ENCODE results near the gene APBA1.

Gene APBA1

DNA sequence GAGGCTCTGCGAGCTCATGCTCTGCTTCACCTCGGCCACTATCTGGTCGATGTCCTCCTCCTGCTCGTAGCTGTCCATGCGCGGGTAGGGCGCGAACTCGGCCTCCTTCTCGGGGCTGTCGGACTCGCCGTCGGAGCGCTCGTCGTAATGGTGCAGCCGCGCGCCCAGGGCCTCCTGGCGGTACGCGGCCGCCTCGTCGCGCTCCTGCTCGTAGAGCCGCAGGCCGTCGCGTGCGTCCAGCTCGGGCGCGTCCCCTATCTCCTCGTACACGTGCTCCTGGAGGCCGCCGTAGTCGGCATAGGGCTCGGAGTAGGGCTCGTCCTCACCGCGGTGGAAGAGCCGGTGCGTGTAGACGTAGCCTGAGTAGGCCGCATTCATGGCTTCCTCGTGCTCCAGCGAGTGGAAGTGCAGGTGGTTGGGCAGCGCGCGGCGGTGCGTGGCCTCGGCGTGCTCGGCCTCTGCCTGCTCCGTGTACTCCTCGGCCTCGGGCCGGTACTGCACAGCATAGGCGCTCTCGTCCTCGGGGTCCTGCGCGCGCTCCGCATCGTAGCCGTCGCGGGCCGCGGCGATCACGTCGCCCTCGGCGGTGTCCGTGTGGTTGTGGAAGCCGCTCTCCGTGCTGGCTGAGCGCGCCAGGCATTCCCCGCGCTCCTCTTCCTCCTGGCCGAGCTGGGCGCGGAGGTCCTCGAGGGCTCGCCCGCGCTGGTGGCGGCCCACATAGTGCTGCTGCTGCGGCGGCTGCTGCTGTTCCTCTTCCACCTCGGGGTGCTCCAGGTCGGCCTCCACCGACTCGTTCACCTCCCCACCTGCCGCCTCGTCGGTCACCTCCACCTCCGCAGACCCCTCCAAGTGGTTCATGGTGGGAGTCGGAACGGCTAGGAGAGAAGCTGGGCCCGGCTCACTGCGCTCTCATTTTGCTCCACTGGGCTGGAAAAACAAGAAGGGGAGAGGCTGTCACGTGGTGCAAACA is 155.5 kb downstream of the APBA1 start:
- no peak for DNase-seq

DNA sequence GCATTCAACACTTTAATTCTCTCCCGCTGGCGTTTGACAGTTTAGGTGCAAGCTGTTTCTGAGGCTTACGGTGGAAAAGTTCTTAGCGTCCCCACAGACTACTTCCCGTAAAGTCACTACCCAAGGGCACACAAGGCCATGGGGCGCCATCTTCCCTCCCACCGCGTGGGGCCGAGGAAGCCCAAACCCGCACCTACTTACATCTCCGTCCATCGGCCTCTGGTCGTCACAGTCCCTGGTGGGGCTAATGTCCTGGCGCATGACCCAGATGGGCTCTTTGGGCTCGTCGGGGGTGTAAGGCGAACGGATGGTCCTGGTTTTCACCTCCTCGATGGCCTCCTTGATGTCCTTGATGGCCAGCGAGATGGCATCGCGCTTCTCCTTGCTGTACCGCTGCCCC is 156.4 kb downstream of the APBA1 start:
- no peak for DNase-seq

DNA sequence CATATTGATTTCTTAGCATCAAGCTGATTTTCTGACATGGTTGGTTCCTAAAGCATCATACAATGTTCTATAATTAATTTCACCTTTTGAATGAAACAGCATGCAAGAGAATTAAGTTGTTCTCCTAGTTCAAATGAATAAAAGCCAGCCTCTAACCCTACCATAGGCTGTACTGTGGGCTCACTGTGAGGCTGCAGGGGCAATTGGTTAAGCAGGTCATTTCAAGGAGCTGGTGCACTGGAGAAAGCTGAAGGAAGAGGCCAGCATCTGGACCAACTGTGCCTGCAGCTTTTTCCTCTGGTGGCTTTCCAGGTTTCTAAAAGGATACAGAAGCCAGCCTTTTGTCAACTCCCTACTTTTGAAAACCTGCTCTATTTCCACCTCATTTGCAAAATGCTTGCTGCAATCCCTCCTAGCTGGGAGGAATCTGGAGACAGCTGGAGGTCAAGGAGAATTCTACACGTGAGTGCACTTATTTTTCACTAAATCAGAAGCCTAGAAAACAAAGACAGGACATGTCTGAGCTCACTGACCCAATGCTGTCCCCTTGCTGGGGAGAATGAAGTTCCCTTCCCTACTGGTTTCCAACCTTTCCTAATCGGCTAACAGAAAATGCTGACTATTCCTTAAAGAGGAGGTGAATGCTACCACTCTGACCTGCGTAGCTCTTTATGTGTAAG is 158.9 kb downstream of the APBA1 start:
- DNase-seq, result no peak

DNA sequence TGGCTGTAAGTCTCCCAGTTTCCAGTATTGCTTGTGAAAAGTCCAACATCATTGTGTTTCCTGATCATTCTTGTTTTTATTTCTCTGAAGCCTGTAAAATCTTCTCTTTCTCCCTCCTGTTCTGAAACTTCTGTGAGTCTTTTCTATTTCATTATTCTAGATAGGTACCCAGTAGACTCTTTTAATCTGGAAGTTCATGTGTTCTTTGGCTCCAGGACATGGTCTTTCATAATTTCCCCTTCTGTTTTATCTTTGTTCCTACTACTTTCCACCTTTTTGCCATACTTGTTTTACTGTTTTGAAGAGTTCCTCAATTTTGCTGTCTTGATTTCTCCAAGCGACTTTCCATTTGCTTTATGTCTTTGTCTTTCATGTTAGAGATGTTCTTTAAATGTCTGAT is 168.1 kb downstream of the APBA1 start:
- DNase-seq, result no peak

DNA sequence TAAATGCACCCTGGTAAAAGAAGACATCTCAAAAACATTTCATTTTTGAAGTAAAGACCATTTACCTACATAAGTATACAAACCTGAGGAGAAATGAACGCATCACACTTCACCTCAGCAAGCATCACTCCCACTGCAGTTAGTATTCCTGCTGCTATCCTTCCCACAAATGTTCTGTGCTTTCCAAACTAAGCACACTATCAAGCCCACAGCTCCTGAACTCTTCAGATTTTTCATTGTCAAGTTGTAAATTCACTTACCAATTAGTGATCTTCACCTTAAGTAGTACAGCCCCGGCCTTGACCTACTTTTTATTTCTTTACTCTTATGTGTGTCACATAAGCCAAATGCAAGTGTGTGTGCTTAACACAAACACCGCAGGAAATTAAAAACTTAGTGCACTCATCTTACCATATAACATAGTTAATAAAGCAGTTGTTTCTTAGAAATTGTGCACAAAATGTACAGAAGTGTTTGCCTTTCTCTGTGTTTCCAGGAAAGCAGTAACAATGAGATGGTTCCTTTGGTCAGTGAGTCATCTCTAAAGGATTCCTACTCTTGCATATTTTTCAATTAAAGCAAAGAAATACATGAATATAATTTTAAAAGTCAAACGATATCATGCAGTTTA is 169.4 kb downstream of the APBA1 start:
- DNase-seq, result no peak

DNA sequence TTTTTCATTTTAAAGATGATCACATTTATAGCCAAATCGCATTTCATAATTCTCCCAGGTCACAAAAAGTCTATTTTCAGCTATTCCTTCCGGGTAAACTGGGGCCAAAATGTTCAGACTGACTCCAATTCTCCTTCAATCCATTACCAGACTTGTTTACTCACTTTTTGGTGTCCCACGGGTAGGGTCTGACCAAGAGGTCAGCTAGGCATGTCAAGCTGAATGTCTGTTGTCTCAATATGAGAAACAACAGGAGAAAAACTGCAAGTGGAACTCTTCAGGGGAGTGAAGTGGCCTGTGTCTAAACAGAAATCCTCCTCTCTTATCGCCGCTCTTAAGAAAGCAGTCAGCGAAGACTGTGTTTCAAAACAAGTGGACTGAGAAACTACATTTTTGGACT is 171.3 kb downstream of the APBA1 start:
- DNase-seq, result no peak

DNA sequence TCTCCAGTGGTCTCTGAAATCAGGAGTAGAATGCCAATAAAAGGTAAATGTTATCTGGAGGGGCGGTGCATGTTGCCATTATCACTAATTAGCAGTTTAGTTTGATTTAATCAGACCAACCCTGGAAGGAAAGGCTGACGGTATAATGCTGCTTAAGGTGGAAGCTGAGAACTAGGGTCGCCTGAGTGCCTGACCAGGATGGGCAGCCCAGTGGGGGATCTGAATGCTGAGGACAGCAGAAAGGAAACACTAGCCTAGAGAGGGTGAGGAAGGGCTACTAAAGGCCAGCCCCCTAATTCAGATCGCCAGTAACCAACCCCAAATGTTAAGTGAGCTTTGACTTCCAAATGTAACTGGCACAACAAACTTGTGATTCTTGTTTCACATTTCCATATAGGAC is 172.2 kb downstream of the APBA1 start:
- no peak for DNase-seq

DNA sequence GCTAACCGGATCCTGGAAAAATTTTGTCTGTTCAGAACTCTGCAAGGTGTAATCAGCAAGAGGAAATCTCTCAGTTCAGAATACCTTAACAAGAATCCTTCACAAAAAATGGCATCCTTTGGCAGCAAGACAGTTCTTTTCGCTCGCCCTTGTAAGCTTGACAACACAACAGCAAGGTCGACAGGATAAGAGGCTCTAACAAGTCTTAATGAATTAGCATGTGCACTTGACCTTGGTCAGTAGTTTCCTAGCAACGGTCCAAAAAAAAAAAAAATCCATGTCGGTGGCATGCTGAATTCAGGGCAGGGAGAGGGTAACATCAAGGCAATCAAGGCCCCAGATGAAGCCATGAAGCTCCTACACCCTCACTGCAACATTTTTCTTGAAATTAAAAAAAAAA is 172.8 kb downstream of the APBA1 start:
- DNase-seq, result no peak

DNA sequence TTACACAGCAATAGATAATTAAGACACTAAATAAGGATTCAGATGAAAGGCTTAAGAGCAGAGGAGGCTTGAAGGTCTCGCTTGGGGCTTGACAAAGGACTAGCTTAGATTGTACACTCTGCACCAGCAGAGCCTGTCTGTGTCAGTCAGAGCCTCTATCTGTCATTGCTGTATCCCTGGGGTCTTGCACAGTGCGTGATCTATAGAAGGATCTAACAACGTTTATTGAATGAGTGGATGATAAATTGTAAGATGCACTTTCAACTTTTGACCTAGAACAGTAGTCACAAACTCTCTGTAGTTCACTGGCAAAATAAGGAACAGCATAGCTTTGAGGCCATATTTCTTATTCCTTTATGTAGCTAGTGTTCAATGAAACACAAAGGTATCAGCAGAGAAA is 173.7 kb downstream of the APBA1 start:
- no peak for DNase-seq

DNA sequence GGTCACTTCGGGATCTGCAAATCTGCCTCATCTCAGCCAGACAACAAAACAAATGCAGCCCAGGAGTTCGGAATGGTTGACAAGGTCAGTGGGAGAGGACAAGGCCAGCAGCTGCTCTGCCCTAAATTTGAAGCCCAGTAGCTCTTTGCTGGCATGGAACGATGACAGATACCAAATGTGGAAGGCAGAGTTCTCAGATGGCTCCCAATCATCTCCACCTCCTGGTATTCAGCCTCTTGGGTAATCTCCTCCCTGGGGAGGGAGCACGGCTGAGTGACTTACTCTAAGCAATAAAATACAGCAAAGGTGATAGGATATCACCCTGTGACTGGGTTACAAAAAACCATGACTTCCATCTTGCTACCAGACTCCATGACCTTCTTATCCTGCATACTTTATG is 174.4 kb downstream of the APBA1 start:
- no peak for DNase-seq

DNA sequence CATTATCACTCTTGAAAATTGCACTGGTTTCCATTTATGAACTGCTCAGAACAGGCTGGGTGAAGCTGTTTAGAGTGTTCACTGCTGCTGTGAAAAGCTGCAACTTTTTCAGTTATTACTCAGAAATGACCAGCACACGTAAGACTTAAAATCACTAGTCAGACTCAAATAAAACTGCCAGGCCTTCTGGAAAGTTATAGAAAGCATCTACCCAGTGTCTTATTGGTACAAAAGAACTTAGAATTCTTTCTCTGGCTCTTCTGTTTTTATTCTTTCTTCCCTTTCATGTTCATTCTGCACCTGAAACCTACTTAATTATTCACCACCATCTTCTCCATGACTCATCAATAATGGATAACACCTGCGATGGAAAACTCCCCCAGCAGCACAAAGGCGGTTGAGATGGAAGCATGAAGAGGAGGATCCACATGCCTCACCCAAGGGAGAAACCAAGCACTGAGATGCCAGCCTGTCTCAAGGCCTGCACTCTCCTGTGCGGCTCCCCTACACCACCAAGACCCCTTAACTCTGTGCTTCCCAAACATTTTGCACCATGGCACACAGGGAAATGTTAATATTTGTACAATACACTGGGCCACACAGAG is 175.2 kb downstream of the APBA1 start:
- DNase-seq, result no peak

DNA sequence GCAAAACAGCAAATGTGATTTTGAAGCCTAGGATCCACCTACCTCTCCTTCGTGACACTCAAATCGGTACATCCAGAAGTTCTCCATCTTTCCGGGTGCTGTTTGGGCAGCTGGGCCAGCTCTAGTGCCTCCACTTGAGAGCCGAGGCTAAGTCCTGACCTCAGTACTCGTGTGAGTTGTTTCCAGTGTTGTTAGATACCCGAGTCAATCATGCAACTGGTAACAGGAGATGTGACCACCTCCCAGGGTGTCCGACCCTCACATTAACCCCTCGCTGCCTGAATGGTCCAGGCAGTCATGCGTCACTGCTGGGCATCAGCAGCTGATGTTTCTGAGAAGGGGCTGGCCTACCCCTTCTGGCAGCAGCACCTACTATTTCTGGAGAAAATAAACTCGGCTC is 176.9 kb downstream of the APBA1 start:
- no peak for DNase-seq

DNA sequence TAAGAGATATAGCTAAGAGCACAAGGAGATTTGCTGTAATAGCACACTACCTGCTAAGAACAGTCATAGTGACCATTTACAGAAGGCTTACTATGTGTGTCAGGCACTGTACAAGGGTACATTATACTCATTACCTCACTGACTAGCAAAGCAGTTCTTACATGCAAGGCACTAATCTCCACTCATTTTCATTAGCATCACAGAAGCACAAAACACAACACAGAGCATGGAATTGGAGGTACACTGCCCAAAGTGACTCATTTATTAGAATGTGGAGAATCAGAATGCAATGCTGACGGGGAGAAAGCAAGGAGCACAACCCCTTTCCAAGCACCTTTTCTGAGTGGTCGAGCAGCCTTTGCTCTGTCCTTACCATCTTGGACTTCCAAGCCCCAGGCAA is 177.4 kb downstream of the APBA1 start:
- no peak for DNase-seq

DNA sequence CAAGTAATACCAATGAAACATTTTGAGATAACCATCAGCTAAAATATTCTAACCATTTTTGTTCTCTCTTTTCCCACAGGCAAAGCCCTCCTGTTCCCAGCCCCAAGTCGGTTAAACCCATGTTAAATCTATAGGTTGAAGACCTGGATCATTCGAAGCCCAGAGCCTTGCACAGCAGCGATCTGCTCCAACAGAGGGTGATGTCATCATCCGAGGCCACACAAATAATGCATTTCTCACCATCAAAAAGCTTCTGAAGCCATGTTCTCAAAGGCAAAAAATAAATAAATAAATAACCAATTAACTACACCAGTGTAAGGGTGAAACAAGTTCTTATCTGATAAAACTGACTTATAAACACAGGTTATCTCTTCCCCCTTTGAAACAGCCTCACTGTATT is 178.0 kb downstream of the APBA1 start:
- DNase-seq, result no peak

DNA sequence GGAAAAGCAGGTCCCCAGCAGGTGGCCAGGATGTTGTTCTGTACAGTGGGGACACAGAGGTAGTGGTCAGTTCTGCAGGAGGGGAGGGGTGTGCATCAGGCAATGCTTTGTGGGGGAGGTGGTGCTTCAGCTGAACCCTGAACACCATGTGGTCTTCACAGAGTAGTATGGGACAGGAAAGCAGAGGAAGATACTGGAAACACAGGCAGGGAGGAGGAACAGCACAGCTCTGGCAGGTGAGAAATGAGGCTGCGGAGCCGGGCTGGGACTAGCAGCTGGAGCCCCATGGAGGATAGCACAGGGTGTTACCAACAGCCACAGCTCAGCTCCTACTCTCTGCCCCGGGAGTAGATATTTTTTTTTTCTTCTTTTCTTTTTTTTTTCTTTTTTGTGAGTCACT is 185.7 kb downstream of the APBA1 start:
- DNase-seq, result no peak

DNA sequence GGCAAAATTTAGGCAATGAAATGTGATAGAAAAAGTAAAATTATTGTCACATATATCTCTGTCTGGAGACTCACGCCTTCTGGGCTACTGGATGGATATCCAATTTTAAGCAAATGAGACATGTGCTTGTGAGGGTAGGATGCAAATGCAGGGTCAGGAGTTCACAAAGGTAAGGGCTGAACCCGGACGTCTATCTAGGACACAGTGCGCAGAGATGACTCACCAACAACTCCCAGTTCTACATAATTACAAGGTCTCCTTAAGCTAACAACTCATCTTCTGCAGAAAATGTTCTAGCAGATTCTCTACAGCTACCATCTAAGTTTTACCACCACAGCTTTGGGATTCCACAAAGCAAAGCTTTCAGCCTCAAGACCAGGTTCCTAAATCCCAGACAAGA is 186.7 kb downstream of the APBA1 start:
- DNase-seq, result peak; percentile 25

DNA sequence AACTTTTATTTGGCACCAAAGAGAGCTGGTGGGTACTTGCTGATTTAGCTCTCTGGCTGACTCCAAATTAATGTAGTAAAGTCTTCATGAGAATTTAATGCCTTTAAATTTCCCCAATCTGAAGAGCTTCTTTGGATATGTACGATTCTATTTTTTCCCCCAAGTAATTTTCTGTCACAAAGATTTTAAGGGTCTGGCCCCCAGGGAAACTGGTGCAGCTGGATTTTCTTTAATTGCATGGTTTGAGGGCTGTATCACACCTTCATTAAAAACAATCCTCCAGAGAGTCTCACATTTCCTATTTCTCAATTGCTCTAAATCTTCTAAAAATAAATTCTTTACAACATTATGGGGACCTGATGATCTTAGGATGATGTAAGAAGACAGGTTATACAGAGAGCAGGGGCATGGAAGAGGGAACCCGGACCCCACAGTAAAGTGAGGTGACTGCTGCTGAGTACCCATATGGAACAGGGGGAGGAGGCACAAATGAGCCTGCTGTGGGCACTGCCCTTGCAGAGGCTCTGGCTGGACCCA is 188.2 kb downstream of the APBA1 start:
- no peak for DNase-seq

DNA sequence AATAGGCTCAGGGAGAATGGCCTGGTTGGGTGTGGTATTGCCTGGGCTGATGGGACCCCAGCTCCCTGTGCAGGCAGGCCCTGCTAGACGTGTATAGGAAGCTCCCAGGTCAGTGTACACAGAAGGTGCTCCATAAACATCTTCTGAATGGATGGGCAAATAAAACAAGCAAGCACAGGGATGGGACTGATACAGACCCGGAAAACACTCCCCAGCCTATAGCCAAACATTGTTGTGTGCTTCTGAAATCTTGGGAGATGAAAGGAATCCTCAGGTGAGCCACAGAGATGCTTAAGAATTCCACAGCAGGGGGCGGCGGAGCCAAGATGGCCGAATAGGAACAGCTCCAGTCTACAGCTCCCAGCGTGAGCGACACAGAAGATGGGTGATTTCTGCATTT is 195.4 kb downstream of the APBA1 start:
- DNase-seq, result no peak

DNA sequence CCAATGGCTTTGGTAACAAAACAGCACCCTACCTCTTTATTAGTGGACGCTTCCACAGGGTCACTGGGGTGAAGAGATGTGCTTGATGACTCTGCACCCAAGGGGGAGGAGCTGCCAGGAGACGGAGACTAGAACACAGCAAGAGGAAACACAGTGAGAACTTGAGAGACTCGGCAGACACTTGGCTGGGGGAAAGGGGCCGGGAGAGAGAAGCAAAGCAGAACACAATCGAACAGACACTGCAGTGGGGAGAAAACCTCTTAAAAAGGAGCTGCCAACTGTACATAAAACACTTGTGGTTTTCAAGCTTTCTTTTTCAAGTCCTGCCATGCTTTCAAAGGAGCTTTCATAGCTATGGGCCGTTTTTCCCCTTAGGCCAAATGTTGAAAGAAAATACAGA is 196.2 kb downstream of the APBA1 start:
- DNase-seq, result peak; percentile 15

DNA sequence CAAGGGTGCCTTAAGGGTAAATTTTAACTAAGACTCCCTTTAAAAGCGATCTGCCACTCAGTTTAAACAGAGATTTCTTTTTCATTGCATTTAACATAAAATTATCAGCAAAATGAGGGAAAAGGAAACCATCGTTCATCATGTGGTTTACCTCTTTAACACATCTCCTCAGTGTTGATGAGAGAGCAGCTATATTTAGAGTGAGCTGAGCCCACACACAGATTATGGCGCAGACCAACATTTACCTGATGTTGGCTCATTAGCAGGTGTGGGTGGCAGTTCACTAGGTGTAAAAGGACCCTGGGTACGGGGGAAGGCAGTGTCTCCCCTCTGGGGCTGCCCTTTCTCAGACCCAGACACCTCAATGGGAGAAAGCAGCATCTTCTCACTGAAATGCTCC is 197.3 kb downstream of the APBA1 start:
- peak; percentile 6 for DNase-seq

DNA sequence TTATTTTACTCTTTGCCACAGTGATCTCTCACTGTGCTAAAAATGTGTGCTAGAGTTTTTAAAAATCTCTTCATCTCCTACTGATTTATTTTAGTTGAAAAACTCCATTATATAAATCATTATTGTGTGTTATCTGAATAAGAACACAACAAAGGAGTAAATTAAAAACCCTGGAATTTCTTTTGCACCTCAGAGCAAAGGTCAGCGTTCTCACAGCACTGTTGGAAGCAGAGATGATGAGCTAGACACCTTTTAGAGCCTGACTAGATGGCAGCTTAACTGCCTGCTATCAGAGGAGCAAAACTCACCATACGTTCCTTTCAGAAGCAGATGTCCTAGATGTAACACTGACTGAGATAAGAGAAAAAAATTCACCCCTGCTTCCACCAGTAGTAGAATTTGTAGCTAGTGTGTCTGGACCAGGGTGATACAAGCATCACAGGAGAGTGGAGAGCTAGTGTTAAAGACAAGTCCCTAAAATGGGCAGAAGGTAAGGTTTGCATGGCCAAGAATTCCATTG is 200.0 kb downstream of the APBA1 start:
- no peak for DNase-seq

DNA sequence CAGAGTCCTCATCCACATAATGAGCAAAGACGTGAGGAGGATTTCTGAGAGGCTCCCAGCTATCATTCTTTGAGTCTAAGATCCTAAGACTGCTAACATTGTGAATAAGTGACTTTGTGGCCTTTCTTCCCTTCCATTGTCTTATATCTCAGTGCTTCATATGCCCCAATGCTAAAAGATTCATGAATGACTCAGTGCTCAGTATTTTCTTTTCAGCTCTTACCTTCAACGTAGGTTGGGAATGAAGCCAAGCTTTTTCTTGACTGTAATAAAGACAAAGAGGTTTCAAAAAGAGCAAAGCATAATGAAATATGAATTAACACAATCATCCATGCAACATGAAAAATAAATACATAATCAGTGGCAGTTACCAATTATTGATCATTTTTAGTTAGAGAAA is 200.7 kb downstream of the APBA1 start:
- DNase-seq, result no peak
